H1 (cell line): ENCODE data around the gene JOSD2. TPM values are rescaled to one million over a fixed set of nuclear protein-coding genes. Genes with fewer than 3 reads are reported as not detected.

Experiments
- ASH2L ChIP-seq: fragments of 200-600, 300-600 bp; sonication (generic); IDR thresholded peaks from one replicate; pipeline ENCODE4 v1.7.1; 2017; ENCODE audit warnings: low read length
- BCL11A ChIP-seq, 2 experiments: IDR thresholded peaks; one replicate each; pipeline ENCODE4 v1.6.1; 2011; ENCODE audit warnings: low read depth in 2 of 2, low read length in 2 of 2, mild to moderate bottlenecking in 2 of 2
- BRCA1 ChIP-seq: IDR thresholded peaks from 2 replicates; pipeline ENCODE4 v1.6.1; 2012; ENCODE audit warnings: low read depth, low read length, improper control_type of control experiment
- CBX8 ChIP-seq: fragments of 300-800, 300-1000 bp; sonication (generic); IDR thresholded peaks from 2 replicates; pipeline ENCODE4 v1.7.1; 2016; ENCODE audit warnings: low read depth, low read length, borderline replicate concordance
- HDAC6 ChIP-seq: IDR thresholded peaks from one replicate; pipeline ENCODE4 v1.7.1; 2012; ENCODE audit warnings: low read depth, mild to moderate bottlenecking, inconsistent platforms, low read length, moderate library complexity
- KDM4A ChIP-seq: IDR thresholded peaks from one replicate; pipeline ENCODE4 v1.7.1; 2012; ENCODE audit warnings: low read depth, mild to moderate bottlenecking, moderate library complexity, low read length, inconsistent platforms; ENCODE audit not compliant: severe bottlenecking
- NANOG ChIP-seq: IDR thresholded peaks from 2 replicates; pipeline ENCODE4 v1.6.1; 2011; ENCODE audit warnings: low read length, low read depth, mild to moderate bottlenecking, inconsistent platforms; ENCODE audit not compliant: insufficient read depth, poor library complexity, severe bottlenecking
- PHF8 ChIP-seq: fragments of 200-600 bp; sonication (generic); conservative IDR thresholded peaks from 2 replicates; pipeline ENCODE4 v1.7.1; 2012; ENCODE audit warnings: low read depth, mild to moderate bottlenecking, inconsistent platforms, low read length, moderate library complexity
- POLR2AphosphoS5 ChIP-seq: IDR thresholded peaks from 2 replicates; pipeline ENCODE4 v1.6.1; 2011; ENCODE audit warnings: low read depth, low read length
- POU5F1 ChIP-seq: IDR thresholded peaks from 2 replicates; pipeline ENCODE4 v1.6.1; 2011; ENCODE audit warnings: low read depth, mild to moderate bottlenecking, low read length, moderate library complexity
- RAD21 ChIP-seq, 2 experiments: IDR thresholded peaks in 1 of 2; conservative IDR thresholded peaks in 1 of 2; 2 replicates each; pipeline ENCODE4 v1.6.1; 2011; ENCODE audit warnings: low read depth in 2 of 2, low read length in 2 of 2, improper control_type of control experiment in 1 of 2, inconsistent platforms in 1 of 2, mild to moderate bottlenecking in 1 of 2, moderate library complexity in 1 of 2
- SAP30 ChIP-seq: fragments of 300-600 bp; sonication (generic); IDR thresholded peaks from 2 replicates; pipeline ENCODE4 v1.7.1; 2012; ENCODE audit warnings: low read length, moderate library complexity, mild to moderate bottlenecking, inconsistent platforms; ENCODE audit not compliant: insufficient read depth, insufficient replicate concordance
- SIX5 ChIP-seq: IDR thresholded peaks from 2 replicates; pipeline ENCODE4 v1.6.1; 2011; ENCODE audit warnings: mild to moderate bottlenecking, low read depth, low read length
- SUZ12 ChIP-seq: fragments of 200-600 bp; sonication (generic); IDR thresholded peaks from 2 replicates; pipeline ENCODE4 v1.6.1; 2012; ENCODE audit warnings: mild to moderate bottlenecking, inconsistent platforms, low read length, moderate library complexity, mixed read lengths
- YY1 ChIP-seq: IDR thresholded peaks from 2 replicates; pipeline ENCODE4 v1.6.1; 2011; ENCODE audit warnings: low read depth, mild to moderate bottlenecking, low read length
- ZNF274 ChIP-seq: IDR thresholded peaks from 2 replicates; pipeline ENCODE4 v1.7.0; 2012; ENCODE audit warnings: low read length, borderline replicate concordance; ENCODE audit errors: extremely low read depth
- polyA plus RNA-seq, 7 experiments: library from polyadenylated mRNA; depleted of rRNA in 3 of 7; stranded (reverse) in 5 of 7; unstranded in 2 of 7; fragments of >200 nt in 5 of 7; fragments of 200-250 nt in 2 of 7; gene quantifications; 1 replicate in 5 of 7; 2 replicates in 1 of 7; 4 replicates in 1 of 7; pipeline versions ENCODE4 v1.2.1 to v1.2.3, GENCODE V29; 2011 to 2013; ENCODE audit warnings: missing spikeins in 2 of 7, mixed read lengths in 2 of 7
- total RNA-seq: library from RNA; stranded (reverse); fragmentation: NEBNext Ultra II Directional; extraction: Animal tissue kit (Norgen Biotek cat#: 25700); gene quantifications from 2 replicates; pipeline ENCODE4 v1.2.1, GENCODE V29; 2021
- TF ChIP-seq, protein P1 (sequence below), 3 experiments: IDR thresholded peaks; 1 replicate in 2 of 3; 2 replicates in 1 of 3; pipeline versions ENCODE4 v1.5.1 to v1.6.1; 2011; ENCODE audit warnings: low read length in 3 of 3, mild to moderate bottlenecking in 3 of 3, inconsistent platforms in 2 of 3, low read depth in 1 of 3, moderate library complexity in 1 of 3; ENCODE audit not compliant: insufficient read depth in 1 of 3; ENCODE audit errors: control extremely low read depth in 1 of 3

Gene JOSD2
- total and polyA plus RNA-seq, 2 of the 8 experiments (the other 6 are each of a cell fraction or from before 2014, with no cell fraction given) = 1.9 to 6.6 TPM

DNA sequence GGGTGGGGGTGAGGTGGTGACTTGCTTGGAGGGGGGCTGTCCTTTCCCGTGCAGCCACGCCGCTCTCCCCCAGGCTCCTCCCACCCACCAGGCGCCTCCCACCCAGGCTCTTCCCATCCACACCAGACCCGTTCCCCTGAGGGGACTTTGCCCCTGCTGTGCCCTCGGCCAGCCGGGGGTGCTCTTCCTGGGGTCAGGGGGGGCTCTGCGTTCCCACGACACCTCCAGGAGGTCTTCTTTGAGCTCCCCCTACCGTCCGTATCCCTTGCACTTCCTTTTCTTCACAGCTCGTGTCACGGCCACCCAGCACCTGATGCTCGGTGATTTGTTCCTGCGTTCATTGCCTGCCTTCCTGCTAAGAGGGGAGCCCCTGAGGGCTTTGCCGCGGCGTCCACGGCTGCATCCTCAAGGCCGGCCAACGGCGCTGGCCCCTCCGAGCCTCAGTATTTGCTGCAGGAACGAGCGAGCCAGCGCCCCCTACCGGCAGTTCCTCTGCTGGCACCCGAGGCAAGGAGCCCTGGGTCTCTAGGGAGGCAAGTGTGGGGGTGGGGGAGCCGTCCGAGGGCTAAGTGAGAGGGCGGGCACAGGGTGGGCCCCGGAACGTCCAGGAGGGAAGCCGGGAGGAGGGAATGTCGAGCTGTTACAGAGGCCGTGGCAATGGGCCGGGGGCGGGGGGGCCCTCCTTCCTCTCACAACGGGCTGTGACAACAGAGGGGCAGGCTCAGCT is 45.5 kb upstream of the JOSD2 start (continued):
- TF ChIP-seq ZNF274 = no peak
- TF ChIP-seq, protein P1, sequence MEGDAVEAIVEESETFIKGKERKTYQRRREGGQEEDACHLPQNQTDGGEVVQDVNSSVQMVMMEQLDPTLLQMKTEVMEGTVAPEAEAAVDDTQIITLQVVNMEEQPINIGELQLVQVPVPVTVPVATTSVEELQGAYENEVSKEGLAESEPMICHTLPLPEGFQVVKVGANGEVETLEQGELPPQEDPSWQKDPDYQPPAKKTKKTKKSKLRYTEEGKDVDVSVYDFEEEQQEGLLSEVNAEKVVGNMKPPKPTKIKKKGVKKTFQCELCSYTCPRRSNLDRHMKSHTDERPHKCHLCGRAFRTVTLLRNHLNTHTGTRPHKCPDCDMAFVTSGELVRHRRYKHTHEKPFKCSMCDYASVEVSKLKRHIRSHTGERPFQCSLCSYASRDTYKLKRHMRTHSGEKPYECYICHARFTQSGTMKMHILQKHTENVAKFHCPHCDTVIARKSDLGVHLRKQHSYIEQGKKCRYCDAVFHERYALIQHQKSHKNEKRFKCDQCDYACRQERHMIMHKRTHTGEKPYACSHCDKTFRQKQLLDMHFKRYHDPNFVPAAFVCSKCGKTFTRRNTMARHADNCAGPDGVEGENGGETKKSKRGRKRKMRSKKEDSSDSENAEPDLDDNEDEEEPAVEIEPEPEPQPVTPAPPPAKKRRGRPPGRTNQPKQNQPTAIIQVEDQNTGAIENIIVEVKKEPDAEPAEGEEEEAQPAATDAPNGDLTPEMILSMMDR (IDR thresholded peaks at IDR 0.05; ENCODE audit: control extremely low read depth in 1 of 3, insufficient read depth in 1 of 3, low read depth in 1 of 3, low read length in 3 of 3) = peak; percentile 90 to 93 (median 90)
- no peak for TF ChIP-seq PHF8
- TF ChIP-seq SAP30 = no peak
- no peak for TF ChIP-seq SIX5
- TF ChIP-seq POU5F1 = no peak
- TF ChIP-seq BCL11A (IDR thresholded peaks at IDR 0.05; ENCODE audit: low read depth in 2 of 2, low read length in 2 of 2) = no peak
- no peak for TF ChIP-seq BRCA1
- no peak for TF ChIP-seq CBX8
- peak; percentile 43 to 65 for TF ChIP-seq RAD21 (IDR thresholded peaks at IDR 0.05 in 1 of 2, conservative IDR thresholded peaks at IDR 0.05 in 1 of 2; ENCODE audit: low read depth in 2 of 2, low read length in 2 of 2)
- TF ChIP-seq POLR2AphosphoS5 = no peak
- no peak for TF ChIP-seq NANOG
- TF ChIP-seq SUZ12 = no peak
- TF ChIP-seq YY1 = 0 out of 2 replicates have a peak, but pooled peaks have one; percentile 35
- no peak for TF ChIP-seq HDAC6
- TF ChIP-seq KDM4A = peak; percentile 79
- peak; percentile 50 for TF ChIP-seq ASH2L
